ENCODE measurements around the gene CCDC102A. TPM values are rescaled to one million over a fixed set of nuclear protein-coding genes. Genes with fewer than 3 reads are reported as not detected.

The CCDC102A gene
- total RNA-seq, 1 donor from 2014 or later: 11.3 TPM

GRCh38 chr16:57538235-57538721, 1.9 kb upstream of the CCDC102A start:
- H3K9me3 ChIP-seq (replicated peaks): no peaks in the 10 kb centered on the region
- no peak overlapping the region for H3K4me3 ChIP-seq
- no peak for TF ChIP-seq CTCF (IDR thresholded peaks at IDR 0.05; ENCODE audit: borderline replicate concordance)
- no peak overlapping the region for H3K27ac ChIP-seq (replicated peaks)
- intact Hi-C loops (cut with micrococcal nuclease): no loop called here
- no peak for DNase-seq
- no peaks in the 10 kb centered on the region for H3K27me3 ChIP-seq (ENCODE audit: low read depth)
- peaks cover 38% of the 10 kb centered on the region for H3K4me1 ChIP-seq
- no peaks in the 10 kb centered on the region for H3K36me3 ChIP-seq

GRCh38 chr16:57537581-57538234, 1.3 kb upstream of the CCDC102A start:
- no peaks in the 10 kb centered on the region for H3K27me3 ChIP-seq (ENCODE audit: low read depth)
- H3K9me3 ChIP-seq (replicated peaks): no peaks in the 10 kb centered on the region
- peak overlapping the region; percentile 94 for H3K4me3 ChIP-seq
- intact Hi-C loops (cut with micrococcal nuclease): no loop called here
- H3K27ac ChIP-seq (replicated peaks): no peak overlapping the region
- no peak for DNase-seq
- no peak for TF ChIP-seq CTCF (IDR thresholded peaks at IDR 0.05; ENCODE audit: borderline replicate concordance)
- H3K36me3 ChIP-seq: no peaks in the 10 kb centered on the region
- H3K4me1 ChIP-seq: peaks cover 44% of the 10 kb centered on the region

GRCh38 chr16:57537194-57537505, 779 bp upstream of the CCDC102A start:
- Histone ChIP-seq H3K9me3 (replicated peaks) (no peaks in the 10 kb centered on the region), H3K27me3 (ENCODE audit: low read depth) (no peaks in the 10 kb centered on the region), H3K4me3 (peak overlapping the region; percentile 94), H3K4me1 (peaks cover 47% of the 10 kb centered on the region), H3K27ac (replicated peaks) (peak overlapping the region; percentile 96), H3K36me3 (no peaks in the 10 kb centered on the region)
- intact Hi-C loops (cut with micrococcal nuclease): no loop called here
- DNase-seq: no peak
- TF ChIP-seq CTCF (IDR thresholded peaks at IDR 0.05; ENCODE audit: borderline replicate concordance): no peak

- DNase-seq: peak; percentile 96
- H3K27me3 ChIP-seq (ENCODE audit: low read depth): no peaks in the 10 kb centered on the region
- H3K4me3 ChIP-seq: peak overlapping the region; percentile 94
- no peaks in the 10 kb centered on the region for H3K36me3 ChIP-seq
- intact Hi-C loops (cut with micrococcal nuclease): no loop called here
- peaks cover 51% of the 10 kb centered on the region for H3K4me1 ChIP-seq
- H3K9me3 ChIP-seq (replicated peaks): no peaks in the 10 kb centered on the region
- peak overlapping the region; percentile 96 for H3K27ac ChIP-seq (replicated peaks)
- peak; percentile 44 for TF ChIP-seq CTCF (IDR thresholded peaks at IDR 0.05; ENCODE audit: borderline replicate concordance)
These were observed 578 bp downstream of the CCDC102A start for GRCh38 chr16:57535680-57536305.

- H3K36me3 ChIP-seq: no peaks in the 10 kb centered on the region
- H3K27ac ChIP-seq (replicated peaks): peak overlapping the region; percentile 96
- no peaks in the 10 kb centered on the region for H3K27me3 ChIP-seq (ENCODE audit: low read depth)
- no peaks in the 10 kb centered on the region for H3K9me3 ChIP-seq (replicated peaks)
- peak overlapping the region; percentile 94 for H3K4me3 ChIP-seq
- intact Hi-C loops (cut with micrococcal nuclease): no loop called here
- no peak for TF ChIP-seq CTCF (IDR thresholded peaks at IDR 0.05; ENCODE audit: borderline replicate concordance)
- DNase-seq: no peak
- peaks cover 58% of the 10 kb centered on the region for H3K4me1 ChIP-seq
These were observed 1.3 kb downstream of the CCDC102A start for GRCh38 chr16:57534881-57535658.
